Measurements from ENCODE around the gene ARMH1. TPM values are rescaled to one million over a fixed set of nuclear protein-coding genes. Genes with fewer than 3 reads are reported as not detected.
A peak's percentile ranks its signal among the peaks of the same experiment; 100 is the strongest.

ARMH1 gene
- total and polyA plus RNA-seq, 2 experiments from 2014 or later: 1.4 to 1.6 TPM

Small RNA genes within 50 kb of the gene (small RNA-seq; reads per million reads assigned to genes)
- gene RNU5D-1 (ENCODE audit: low read depth, low replicate concordance): 29.6 reads per million, percentile 91 among the genes with 10 or more reads in this experiment
- 51.7 reads per million, percentile 93 among the genes with 10 or more reads in this experiment for gene RNU5F-1 (ENCODE audit: low read depth, low replicate concordance)

Other genes with a start within 250 kb of the ARMH1 start
- 4.4 and 5.9 TPM in 2 replicates for gene TMEM53, start 233 bp upstream of the ARMH1 start, total RNA-seq (2014; rRNA removed; shearing (Covaris generic))
- 10.1 and 12.7 TPM in 2 replicates for gene TMEM53, start 233 bp upstream of the ARMH1 start, polyA plus RNA-seq (2016; fragmentation: Nextera tagmentation; extraction: Ambion mirVana)
- not detected in 2 replicates for gene RNU5D-1, start 56.5 kb downstream of the ARMH1 start, total RNA-seq (2014; rRNA removed; shearing (Covaris generic))
- not detected in 2 replicates for gene RNU5D-1, start 56.5 kb downstream of the ARMH1 start, polyA plus RNA-seq (2016; fragmentation: Nextera tagmentation; extraction: Ambion mirVana)
- 14.2 and 16.9 TPM in 2 replicates for gene KIF2C, start 65.1 kb downstream of the ARMH1 start, total RNA-seq (2014; rRNA removed; shearing (Covaris generic))
- 16.4 and 16.7 TPM in 2 replicates for gene KIF2C, start 65.1 kb downstream of the ARMH1 start, polyA plus RNA-seq (2016; fragmentation: Nextera tagmentation; extraction: Ambion mirVana)
- 1,375 and 2,062 TPM in 2 replicates for gene RPS8, start 100.8 kb downstream of the ARMH1 start, total RNA-seq (2014; rRNA removed; shearing (Covaris generic))
- 570 and 596 TPM in 2 replicates for gene RPS8, start 100.8 kb downstream of the ARMH1 start, polyA plus RNA-seq (2016; fragmentation: Nextera tagmentation; extraction: Ambion mirVana)
- gene BEST4, start 113.5 kb downstream of the ARMH1 start, total RNA-seq (2014; rRNA removed; shearing (Covaris generic)): 0.32 and 0.76 TPM in 2 replicates
- gene BEST4, start 113.5 kb downstream of the ARMH1 start, polyA plus RNA-seq (2016; fragmentation: Nextera tagmentation; extraction: Ambion mirVana): 0.30 and 0.31 TPM in 2 replicates
- 28.5 and 30.7 TPM in 2 replicates for gene PLK3, start 125.7 kb downstream of the ARMH1 start, total RNA-seq (2014; rRNA removed; shearing (Covaris generic))
- 29.8 and 30.2 TPM in 2 replicates for gene PLK3, start 125.7 kb downstream of the ARMH1 start, polyA plus RNA-seq (2016; fragmentation: Nextera tagmentation; extraction: Ambion mirVana)
- not detected in 2 replicates for gene DYNLT4, start 132.6 kb downstream of the ARMH1 start, total RNA-seq (2014; rRNA removed; shearing (Covaris generic))
- gene DYNLT4, start 132.6 kb downstream of the ARMH1 start, polyA plus RNA-seq (2016; fragmentation: Nextera tagmentation; extraction: Ambion mirVana): 0.52 and 0.59 TPM in 2 replicates
- 8.0 and 12.0 TPM in 2 replicates for gene BTBD19, start 133.8 kb downstream of the ARMH1 start, total RNA-seq (2014; rRNA removed; shearing (Covaris generic))
- 9.4 and 12.1 TPM in 2 replicates for gene BTBD19, start 133.8 kb downstream of the ARMH1 start, polyA plus RNA-seq (2016; fragmentation: Nextera tagmentation; extraction: Ambion mirVana)
- 0.11 and 0.13 TPM in 2 replicates for gene PTCH2, start 168.5 kb downstream of the ARMH1 start, total RNA-seq (2014; rRNA removed; shearing (Covaris generic))
- gene PTCH2, start 168.5 kb downstream of the ARMH1 start, polyA plus RNA-seq (2016; fragmentation: Nextera tagmentation; extraction: Ambion mirVana): 0.05 and 0.11 TPM in 2 replicates